Kidney epithelial cell (primary cell): ENCODE measurements around the gene TNFRSF9. TPM values are rescaled to one million over a fixed set of nuclear protein-coding genes. Genes with fewer than 3 reads are reported as not detected.

Source experiments
- DNase-seq: peaks from one replicate; pipeline ENCODE4 v3.0.0-alpha.2; 2010; ENCODE audit warnings: low read depth
- H3K27me3 ChIP-seq: 2 replicates; pipeline ENCODE4 v1.6.0; 2011; ENCODE audit warnings: low read length; ENCODE audit not compliant: control insufficient read depth, insufficient read depth
- H3K36me3 ChIP-seq: 2 replicates; pipeline ENCODE4 v1.5.1; 2011; ENCODE audit warnings: low read length; ENCODE audit not compliant: control insufficient read depth, insufficient read depth
- H3K4me3 ChIP-seq: 2 replicates; pipeline ENCODE4 v1.5.1; 2011; ENCODE audit warnings: low read depth, mild to moderate bottlenecking, control low read depth, low read length
- total RNA-seq: library from RNA; depleted of rRNA; stranded (reverse); fragments of >200 nt; gene quantifications from 2 replicates; pipeline ENCODE4 v1.2.3, GENCODE V29; 2015
- TF ChIP-seq, protein P1 (sequence below): IDR thresholded peaks from 2 replicates; pipeline ENCODE4 v1.5.1; 2011; ENCODE audit warnings: mild to moderate bottlenecking, moderate library complexity, low read length, control low read depth, inconsistent platforms; ENCODE audit not compliant: insufficient read depth, poor library complexity, severe bottlenecking

The TNFRSF9 gene
- total RNA-seq, 1 donor from 2014 or later = 4.6 TPM

DNA sequence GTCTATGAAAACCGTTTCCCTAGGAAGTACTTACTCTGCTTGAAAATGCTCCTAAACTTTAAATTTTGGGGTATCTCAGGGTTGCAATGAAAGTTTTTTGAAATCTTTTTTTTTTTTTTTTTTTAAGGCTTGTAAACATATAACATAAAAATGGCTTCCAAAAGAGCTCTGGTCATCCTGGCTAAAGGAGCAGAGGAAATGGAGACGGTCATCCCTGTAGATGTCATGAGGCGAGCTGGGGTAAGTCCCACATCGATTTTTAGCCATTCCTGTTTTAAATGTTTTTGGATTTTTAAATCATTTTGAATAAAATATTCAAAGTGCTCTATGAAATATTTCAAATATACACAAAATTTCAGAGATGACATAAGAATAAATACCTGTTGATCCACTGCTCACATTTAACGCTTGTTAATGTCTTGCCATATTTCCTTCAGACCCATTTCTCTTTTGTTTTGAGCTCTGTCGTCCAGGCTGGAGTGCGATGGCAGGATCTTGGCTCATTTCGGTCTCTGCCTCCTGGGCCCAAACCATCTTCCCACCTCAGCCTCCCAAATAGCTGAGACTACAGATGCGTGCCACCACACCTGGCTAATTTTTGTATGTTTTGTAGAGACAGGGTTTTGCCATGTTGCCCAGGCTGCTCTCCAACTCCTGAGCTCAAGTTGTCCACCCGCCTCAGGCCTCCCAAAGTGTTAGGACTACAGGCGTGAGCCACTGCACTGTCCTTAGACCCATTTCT lies 22.2 kb upstream of the TNFRSF9 start:
- H3K27me3 ChIP-seq = no peaks in the 10 kb centered on the region
- TF ChIP-seq, protein P1, sequence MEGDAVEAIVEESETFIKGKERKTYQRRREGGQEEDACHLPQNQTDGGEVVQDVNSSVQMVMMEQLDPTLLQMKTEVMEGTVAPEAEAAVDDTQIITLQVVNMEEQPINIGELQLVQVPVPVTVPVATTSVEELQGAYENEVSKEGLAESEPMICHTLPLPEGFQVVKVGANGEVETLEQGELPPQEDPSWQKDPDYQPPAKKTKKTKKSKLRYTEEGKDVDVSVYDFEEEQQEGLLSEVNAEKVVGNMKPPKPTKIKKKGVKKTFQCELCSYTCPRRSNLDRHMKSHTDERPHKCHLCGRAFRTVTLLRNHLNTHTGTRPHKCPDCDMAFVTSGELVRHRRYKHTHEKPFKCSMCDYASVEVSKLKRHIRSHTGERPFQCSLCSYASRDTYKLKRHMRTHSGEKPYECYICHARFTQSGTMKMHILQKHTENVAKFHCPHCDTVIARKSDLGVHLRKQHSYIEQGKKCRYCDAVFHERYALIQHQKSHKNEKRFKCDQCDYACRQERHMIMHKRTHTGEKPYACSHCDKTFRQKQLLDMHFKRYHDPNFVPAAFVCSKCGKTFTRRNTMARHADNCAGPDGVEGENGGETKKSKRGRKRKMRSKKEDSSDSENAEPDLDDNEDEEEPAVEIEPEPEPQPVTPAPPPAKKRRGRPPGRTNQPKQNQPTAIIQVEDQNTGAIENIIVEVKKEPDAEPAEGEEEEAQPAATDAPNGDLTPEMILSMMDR = no peak
- DNase-seq = no peak
- peaks cover 7% of the 10 kb centered on the region for H3K36me3 ChIP-seq
- H3K4me3 ChIP-seq = peak overlapping the region; percentile 92

DNA sequence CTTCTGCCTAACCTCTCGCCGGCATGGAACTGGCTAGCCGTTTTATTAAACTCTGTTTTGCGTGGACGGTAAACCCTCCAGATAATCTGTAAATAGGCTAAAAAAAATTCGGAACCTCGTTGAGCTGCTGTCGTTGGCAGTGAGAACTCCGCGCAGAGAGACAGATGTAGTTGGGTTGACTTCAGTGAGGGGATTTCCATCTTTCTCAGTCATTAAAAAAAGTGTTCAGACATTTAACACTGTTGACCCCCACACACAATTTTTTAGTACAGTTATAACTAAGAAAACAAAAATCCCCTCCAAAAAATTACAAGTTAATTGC lies 21.3 kb upstream of the TNFRSF9 start:
- Histone ChIP-seq H3K27me3 (no peaks in the 10 kb centered on the region), H3K4me3 (peak overlapping the region; percentile 92), H3K36me3 (peaks cover 6% of the 10 kb centered on the region)
- TF ChIP-seq, protein P1 = no peak
- no peak for DNase-seq

DNA sequence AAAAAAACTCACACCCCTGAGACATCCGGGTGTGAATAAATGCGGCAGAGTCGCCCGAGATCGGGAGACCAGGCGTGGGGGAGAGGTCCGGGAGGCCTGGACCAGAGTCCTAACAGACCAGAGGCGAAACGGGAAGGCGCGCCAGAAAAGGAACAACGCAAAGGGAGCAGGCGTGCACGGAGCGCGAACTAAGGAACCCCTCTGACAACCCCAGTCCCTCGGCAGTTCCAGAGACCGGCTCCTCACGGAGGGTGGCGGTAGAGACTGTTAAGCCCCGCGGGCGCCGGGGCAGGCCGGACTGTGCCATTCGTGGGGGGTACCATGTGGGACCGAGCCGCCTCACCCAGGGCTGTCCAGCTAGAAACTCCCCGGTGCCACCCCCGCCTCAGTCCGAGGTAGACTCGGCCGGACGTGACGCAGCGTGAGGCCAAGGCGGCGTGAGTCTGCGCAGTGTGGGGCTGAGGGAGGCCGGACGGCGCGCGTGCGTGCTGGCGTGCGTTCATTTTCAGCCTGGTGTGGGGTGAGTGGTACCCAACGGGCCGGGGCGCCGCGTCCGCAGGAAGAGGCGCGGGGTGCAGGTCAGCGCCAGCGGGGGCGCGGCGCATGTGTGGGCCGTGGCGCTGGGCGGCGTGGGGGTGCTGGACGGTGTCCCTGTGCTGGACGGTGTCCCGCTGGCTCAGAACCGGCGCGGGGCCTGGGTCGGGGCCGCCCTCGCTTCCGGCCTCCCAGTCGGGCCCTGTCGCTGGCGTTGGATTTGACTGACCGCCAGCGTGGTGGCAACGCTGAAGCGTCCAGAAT lies 20.8 kb upstream of the TNFRSF9 start, which contains the start of gene PARK7:
PARK7 (plus strand) TSS at position 496 of the 798 bp plus-strand sequence. CDS start 1,075 bp downstream, outside the sequence.
- H3K27me3 ChIP-seq = no peaks in the 10 kb centered on the region
- TF ChIP-seq, protein P1 = peak; percentile 66
- DNase-seq = peak; percentile 90
- H3K4me3 ChIP-seq = peak within 1 kb of the TSS; percentile 92
- H3K36me3 ChIP-seq = peaks cover 5% of the 10 kb centered on the region

DNA sequence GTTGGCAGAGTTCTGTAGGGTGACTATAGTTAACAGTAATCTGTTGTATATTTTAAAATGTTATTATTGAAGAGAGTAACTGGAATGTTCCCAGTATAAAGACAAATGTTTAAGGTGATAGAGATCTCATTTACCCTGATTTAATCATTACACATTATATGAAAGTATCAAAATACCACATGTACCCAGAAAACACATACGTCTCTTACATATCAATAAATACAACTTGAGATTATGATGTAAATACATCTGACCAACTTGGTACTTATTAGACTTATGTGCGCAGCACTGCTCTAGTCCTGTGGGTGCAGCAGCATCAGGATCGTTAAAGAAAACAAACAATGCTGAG lies 20.2 kb upstream of the TNFRSF9 start:
- TF ChIP-seq, protein P1 = no peak
- Histone ChIP-seq H3K27me3 (no peaks in the 10 kb centered on the region), H3K36me3 (peaks cover 3% of the 10 kb centered on the region), H3K4me3 (peak overlapping the region; percentile 92)
- DNase-seq = no peak

DNA sequence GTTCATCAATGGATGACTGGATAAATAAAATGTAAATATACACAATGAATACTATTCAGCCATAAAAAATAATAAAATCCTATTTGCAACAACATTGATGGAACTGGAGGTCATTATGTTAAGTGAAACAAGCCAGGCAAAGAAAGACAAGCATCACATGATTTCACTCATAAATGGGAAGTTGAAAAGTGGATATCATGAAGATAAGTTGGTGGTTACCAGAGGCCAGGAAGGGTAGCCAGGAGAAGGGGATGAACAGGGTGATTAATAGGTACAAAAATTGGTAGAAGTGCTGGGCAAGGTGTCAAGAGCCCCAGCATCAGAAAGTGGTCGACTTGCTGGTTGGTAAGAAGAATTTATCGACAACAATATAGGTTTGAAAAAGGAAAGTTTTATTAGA lies 19.5 kb upstream of the TNFRSF9 start:
- H3K36me3 ChIP-seq = peaks cover 3% of the 10 kb centered on the region
- H3K27me3 ChIP-seq = no peaks in the 10 kb centered on the region
- TF ChIP-seq, protein P1 = no peak
- no peak for DNase-seq
- no peak overlapping the region for H3K4me3 ChIP-seq
